ENCODE results near the gene ZNF575. TPM values are rescaled to one million over a fixed set of nuclear protein-coding genes. Genes with fewer than 3 reads are reported as not detected.

ZNF575 gene, protein sequence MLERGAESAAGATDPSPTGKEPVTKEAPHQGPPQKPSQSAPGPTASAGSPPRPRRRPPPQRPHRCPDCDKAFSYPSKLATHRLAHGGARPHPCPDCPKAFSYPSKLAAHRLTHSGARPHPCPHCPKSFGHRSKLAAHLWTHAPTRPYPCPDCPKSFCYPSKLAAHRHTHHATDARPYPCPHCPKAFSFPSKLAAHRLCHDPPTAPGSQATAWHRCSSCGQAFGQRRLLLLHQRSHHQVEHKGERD
- 1 to 10 TPM; 3.4 to 4.3 TPM for total RNA-seq

DNA sequence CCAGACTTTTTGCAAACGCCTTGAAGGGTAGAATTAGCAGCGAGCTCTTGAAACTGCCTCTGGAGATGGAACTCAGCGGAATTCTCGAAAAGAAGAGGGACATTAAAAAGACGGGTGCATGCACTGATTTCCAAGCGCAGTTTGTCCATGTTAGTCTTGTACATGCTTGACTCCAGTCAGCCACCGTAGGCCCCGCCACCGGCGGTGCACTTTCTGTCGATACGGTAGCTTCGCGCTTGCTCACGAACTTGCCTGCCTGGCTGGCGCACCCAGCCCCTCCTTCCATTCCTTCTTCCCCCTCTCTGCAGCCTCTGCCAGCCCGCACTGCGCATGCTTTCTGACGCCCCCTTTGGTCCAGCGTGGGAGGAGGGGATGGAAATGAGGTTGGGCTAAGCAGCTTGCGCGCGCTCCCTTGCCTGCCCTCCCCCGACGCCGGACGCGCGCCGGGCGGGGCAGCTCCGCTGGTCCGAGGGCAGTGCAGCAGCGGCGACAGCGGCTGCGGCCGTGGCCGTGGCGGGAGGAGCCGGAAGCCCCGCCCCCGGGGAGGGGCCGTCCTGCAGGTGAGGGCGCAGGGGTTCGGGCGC, at the start of gene ZNF575:
TSS of gene ZNF575 (plus strand) at position 227 of the 584 bp plus-strand sequence. CDS start 1,235 bp downstream, outside the sequence.
- ChIA-PET CTCF (interaction anchor here (0.6 to 4.1 kb wide), 8 partner anchors 13 to 277 kb away, joined by 3 to 24 read pairs (median 8); no protein-coding TSS in a partner anchor), POLR2A (interaction anchor here (0.6 to 2.2 kb wide), 6 partner anchors 8 to 469 kb away, joined by 3 to 6 read pairs (median 4); partner anchors contain the start of genes IRGQ and ZNF576)
- ATAC-seq (peak; percentile 57), DNase-seq (peak; percentile 95)
- Mint-ChIP-seq H3K27me3 (no peaks in the 10 kb centered on the region), H3K36me3 (ENCODE audit: low read depth) (peaks cover 11% of the 10 kb centered on the region), H3K4me3 (peak within 1 kb of the TSS; percentile 83), H3K27ac (peak within 1 kb of the TSS; percentile 97), H3K4me1 (peaks cover 20% of the 10 kb centered on the region), H3K9me3 (ENCODE audit: low read depth) (no peaks in the 10 kb centered on the region)
- intact Hi-C loops (cut with DNase I, micrococcal nuclease): loop anchor here (1.0 to 2.0 kb wide), 9 partner anchors 29 to 221 kb away; partner anchors contain the start of genes IRGQ (in 2 of the 2), PHLDB3 (in 2 of the 2), ZNF576 (in 2 of the 2) and PINLYP (in 1 of the 2)

DNA sequence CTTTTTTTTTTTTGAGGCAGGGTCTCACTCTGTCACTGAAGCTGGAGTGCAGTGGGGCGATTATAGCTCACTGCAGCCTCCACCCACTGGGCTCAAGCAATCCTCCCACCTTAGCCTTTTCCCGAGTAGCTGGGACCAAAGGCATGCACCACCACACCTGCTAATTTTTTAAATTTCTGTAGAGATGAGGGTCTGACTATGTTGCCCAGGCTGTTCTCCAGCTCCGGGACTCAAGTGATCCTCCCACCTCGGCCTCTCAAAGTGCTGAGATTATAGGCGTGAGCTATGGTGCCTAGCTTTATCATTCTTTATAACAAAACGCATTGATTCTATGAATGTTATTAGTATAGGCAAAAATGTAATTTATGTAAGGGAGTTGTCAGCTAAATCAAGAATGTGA, 49.7 kb upstream of the ZNF575 start:
- intact Hi-C loops (cut with DNase I, micrococcal nuclease): no loop called here
- ATAC-seq (no peak), DNase-seq (no peak)
- CTCF ChIA-PET: interaction anchor here (0.5 to 2.1 kb wide), 6 partner anchors 20 to 72 kb away, joined by 3 to 8 read pairs (median 4); no protein-coding TSS in a partner anchor
- Mint-ChIP-seq H3K36me3 (ENCODE audit: low read depth) (peaks cover 3% of the 10 kb centered on the region), H3K4me1 (no peaks in the 10 kb centered on the region), H3K4me3 (no peak overlapping the region), H3K9me3 (ENCODE audit: low read depth) (no peaks in the 10 kb centered on the region), H3K27ac (no peak overlapping the region), H3K27me3 (no peaks in the 10 kb centered on the region)
- POLR2A ChIA-PET: interaction anchor here (0.6 kb wide), 1 partner anchor 583 kb away, joined by 3 read pairs; no protein-coding TSS in a partner anchor

DNA sequence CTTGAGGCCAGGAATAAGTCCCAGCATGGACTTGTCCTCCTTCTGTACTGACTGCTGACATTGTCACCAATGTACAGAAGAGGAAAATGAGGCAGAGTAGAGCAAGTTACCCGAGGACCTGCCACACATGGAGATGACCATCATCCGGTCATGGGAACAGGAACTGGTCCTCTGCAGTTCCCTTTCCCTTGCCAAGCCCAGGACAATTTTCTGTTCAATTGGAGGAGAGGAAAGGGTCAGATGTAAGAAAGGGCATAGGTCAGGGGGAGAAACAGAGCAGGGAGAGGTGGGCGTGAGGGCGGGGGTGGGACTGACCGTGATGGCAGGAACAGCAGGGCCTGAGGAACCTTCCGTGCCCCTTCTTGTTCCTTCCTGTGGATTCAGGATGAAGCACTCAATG, 47.0 kb upstream of the ZNF575 start:
- POLR2A ChIA-PET: no interaction called here
- intact Hi-C loops (cut with DNase I, micrococcal nuclease): no loop called here

DNA sequence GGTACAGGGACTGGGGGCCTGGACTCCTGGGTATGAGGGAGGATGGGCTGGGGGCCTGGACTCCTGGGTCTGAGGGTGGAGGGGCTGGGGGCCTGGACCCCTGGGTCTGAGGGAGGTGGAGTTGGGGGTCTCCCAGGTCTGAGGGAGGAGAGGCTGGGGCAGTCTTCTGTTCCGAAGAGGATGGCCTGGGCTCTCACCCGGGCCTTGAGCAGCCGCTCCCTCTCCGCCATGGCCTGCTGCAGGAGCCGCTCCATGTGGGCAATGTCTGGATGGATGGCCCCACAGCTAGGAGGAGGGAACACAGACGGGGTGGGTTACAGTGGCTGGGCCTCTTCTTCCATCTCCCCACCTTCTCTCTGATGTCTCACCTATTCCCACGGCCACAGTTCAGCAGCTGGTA, 46.6 kb upstream of the ZNF575 start:
- intact Hi-C loops (cut with DNase I, micrococcal nuclease): no loop called here
- Mint-ChIP-seq H3K4me3 (no peak overlapping the region), H3K4me1 (peaks cover 7% of the 10 kb centered on the region), H3K9me3 (ENCODE audit: low read depth) (no peaks in the 10 kb centered on the region), H3K27me3 (no peaks in the 10 kb centered on the region), H3K27ac (no peak overlapping the region), H3K36me3 (ENCODE audit: low read depth) (peaks cover 2% of the 10 kb centered on the region)
- ATAC-seq: no peak
- CTCF ChIA-PET: interaction anchor here (1.0 to 1.2 kb wide), 2 partner anchors 47 to 54 kb away, joined by 3 read pairs; no protein-coding TSS in a partner anchor
- POLR2A ChIA-PET: no interaction called here
- no peak for DNase-seq

More for the DNA sequence above, 47.0 kb upstream of the ZNF575 start:
- H3K9me3 Mint-ChIP-seq (ENCODE audit: low read depth): no peaks in the 10 kb centered on the region
- H3K27ac Mint-ChIP-seq: no peak overlapping the region
- H3K4me1 Mint-ChIP-seq: peaks cover 7% of the 10 kb centered on the region
- peaks cover 2% of the 10 kb centered on the region for H3K36me3 Mint-ChIP-seq (ENCODE audit: low read depth)
- DNase-seq: no peak
- no peak for ATAC-seq
- no peaks in the 10 kb centered on the region for H3K27me3 Mint-ChIP-seq
- CTCF ChIA-PET: interaction anchor here (1.2 kb wide), 1 partner anchor 46 kb away, joined by 3 read pairs; no protein-coding TSS in a partner anchor
- no peak overlapping the region for H3K4me3 Mint-ChIP-seq

DNA sequence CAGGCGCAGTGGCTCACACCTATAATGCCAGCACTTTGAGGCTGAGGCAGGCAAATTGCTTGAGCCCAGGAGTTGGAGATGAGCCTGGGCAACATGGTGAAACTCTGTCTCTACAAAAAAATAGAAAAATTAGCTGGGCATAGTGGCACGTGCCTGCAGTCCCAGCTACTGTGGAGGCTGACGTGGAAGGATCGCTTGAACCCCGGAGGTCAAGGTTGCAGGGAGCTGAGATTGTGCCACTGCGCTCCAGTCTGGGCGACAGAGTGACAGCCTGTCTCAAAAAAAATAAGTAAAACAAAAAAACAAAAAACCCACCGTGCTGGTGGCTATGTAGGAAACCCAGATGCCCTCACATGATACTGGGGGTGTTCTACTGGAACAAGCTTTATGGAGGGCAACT, 44.8 kb upstream of the ZNF575 start:
- Mint-ChIP-seq H3K27ac (no peak overlapping the region), H3K36me3 (ENCODE audit: low read depth) (peaks cover 2% of the 10 kb centered on the region), H3K27me3 (no peaks in the 10 kb centered on the region), H3K9me3 (ENCODE audit: low read depth) (no peaks in the 10 kb centered on the region), H3K4me1 (peaks cover 7% of the 10 kb centered on the region), H3K4me3 (no peak overlapping the region)
- intact Hi-C loops (cut with DNase I, micrococcal nuclease): no loop called here
- CTCF ChIA-PET: no interaction called here
- ATAC-seq (no peak), DNase-seq (no peak)
- POLR2A ChIA-PET: no interaction called here

DNA sequence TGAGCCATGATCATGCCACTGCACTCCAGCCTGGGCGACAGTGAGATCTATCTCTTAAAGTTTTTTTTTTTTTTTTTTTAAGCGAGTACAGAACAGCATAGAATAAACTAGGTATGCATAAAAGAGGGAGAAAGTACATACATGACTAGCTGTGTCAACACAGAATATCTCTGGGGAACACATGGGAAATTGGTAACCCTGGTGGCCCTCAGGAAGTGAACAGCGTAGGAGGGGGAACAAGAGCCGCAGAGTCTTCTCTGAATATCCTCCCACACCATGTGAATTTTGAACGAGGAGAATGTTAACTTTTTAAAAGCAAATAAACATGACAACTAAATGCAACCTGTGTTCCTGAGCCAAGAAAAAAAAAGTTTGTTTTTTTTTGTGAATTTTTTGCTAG, 43.7 kb upstream of the ZNF575 start:
- Mint-ChIP-seq H3K9me3 (ENCODE audit: low read depth) (no peaks in the 10 kb centered on the region), H3K4me1 (peaks cover 7% of the 10 kb centered on the region), H3K36me3 (ENCODE audit: low read depth) (peaks cover 2% of the 10 kb centered on the region), H3K27ac (no peak overlapping the region), H3K4me3 (no peak overlapping the region), H3K27me3 (no peaks in the 10 kb centered on the region)
- intact Hi-C loops (cut with DNase I, micrococcal nuclease): no loop called here
- DNase-seq: no peak
- peak; percentile 19 for ATAC-seq
- POLR2A ChIA-PET: no interaction called here
- CTCF ChIA-PET: no interaction called here

DNA sequence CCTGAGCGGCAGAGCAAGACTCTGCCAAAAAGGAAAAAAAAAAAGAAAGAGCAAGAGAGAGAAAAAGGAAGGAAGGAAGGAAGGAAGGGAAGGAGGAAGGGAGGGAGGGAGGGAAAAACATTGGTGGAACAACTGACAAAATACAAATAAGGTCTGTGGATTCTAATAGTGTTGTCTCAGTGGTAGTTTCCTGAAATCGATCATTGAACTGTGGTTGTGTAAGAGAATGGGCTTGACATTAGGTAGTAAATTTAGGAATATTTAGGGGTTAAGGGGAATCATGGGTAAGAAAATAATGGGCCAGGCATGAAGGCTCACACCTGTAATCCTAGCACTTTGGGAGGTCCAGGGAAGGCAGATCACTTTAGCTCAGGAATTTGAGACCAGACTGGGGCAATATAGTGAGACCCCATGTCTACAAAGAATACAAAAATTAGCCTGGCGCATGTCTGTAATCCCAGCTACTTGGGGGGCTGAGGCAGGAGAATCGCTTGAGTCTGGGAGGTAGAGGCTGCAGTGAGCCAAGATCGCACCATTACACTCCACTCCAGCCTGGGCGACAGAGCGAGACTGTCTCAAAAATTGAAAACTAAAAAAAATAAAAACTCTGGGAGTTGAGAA, 42.9 kb upstream of the ZNF575 start:
- DNase-seq: no peak
- peaks cover 7% of the 10 kb centered on the region for H3K4me1 Mint-ChIP-seq
- H3K27ac Mint-ChIP-seq: no peak overlapping the region
- no peaks in the 10 kb centered on the region for H3K9me3 Mint-ChIP-seq (ENCODE audit: low read depth)
- no peak overlapping the region for H3K4me3 Mint-ChIP-seq
- ChIA-PET POLR2A (interaction anchor here (0.5 to 0.7 kb wide), 3 partner anchors 20 to 1602 kb away, joined by 3 to 5 read pairs (median 3); partner anchors contain the start of gene XRCC1), CTCF (interaction anchor here (1.2 kb wide), 1 partner anchor 57 kb away, joined by 6 read pairs; no protein-coding TSS in a partner anchor)
- peaks cover 2% of the 10 kb centered on the region for H3K36me3 Mint-ChIP-seq (ENCODE audit: low read depth)
- intact Hi-C loops (cut with DNase I, micrococcal nuclease): no loop called here
- ATAC-seq: no peak
- H3K27me3 Mint-ChIP-seq: no peaks in the 10 kb centered on the region

DNA sequence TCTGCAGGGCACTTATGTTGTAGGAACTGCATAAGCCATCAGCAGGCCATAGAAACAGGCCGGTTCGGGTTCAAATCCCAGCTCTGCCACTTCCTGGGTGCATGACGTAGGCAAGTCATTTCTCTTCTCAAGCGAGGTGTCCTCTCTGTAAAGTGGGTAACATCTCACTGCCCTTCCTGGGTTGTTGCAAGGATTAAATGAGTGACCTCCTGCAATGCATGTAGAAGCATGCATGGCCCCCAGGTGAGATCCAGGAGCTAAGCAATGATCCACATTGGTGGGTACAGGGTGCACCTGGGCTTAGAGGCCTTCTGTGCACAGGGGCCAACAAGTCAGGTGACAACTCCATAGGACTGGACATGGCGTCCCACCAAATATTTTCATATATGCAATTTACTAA, 42.2 kb upstream of the ZNF575 start:
- H3K36me3 Mint-ChIP-seq (ENCODE audit: low read depth): peaks cover 5% of the 10 kb centered on the region
- ATAC-seq (no peak), DNase-seq (no peak)
- H3K27ac Mint-ChIP-seq: no peak overlapping the region
- intact Hi-C loops (cut with DNase I, micrococcal nuclease): no loop called here
- H3K9me3 Mint-ChIP-seq (ENCODE audit: low read depth): no peaks in the 10 kb centered on the region
- ChIA-PET CTCF (interaction anchor here (1.0 to 1.2 kb wide), 2 partner anchors 29 to 58 kb away, joined by 3 to 6 read pairs; no protein-coding TSS in a partner anchor), POLR2A (interaction anchor here (0.7 kb wide), 2 partner anchors 84 to 1602 kb away, joined by 3 read pairs; partner anchors contain the start of gene XRCC1)
- H3K4me1 Mint-ChIP-seq: peaks cover 7% of the 10 kb centered on the region
- H3K4me3 Mint-ChIP-seq: no peak overlapping the region
- no peaks in the 10 kb centered on the region for H3K27me3 Mint-ChIP-seq

DNA sequence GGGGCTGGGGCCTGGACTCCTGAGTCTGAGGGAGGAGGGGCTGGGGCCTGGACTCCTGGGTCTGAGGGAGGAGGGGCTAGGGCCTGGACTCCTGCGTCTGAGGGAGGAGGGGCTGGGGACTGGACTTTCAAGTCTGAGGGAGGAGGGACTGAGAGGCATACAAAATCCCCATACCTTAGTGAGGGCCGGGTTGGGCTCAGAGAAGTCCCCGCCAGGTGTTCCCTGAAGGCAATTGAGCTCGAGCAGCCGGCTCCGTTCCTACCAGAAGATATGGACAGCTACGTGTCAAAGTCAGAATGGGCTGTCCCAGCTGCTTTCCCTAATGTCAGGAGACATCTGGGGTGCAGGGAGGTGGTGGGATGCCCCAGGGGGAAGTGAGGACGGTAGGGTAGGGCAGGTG, 37.9 kb upstream of the ZNF575 start:
- H3K27ac Mint-ChIP-seq: no peak overlapping the region
- H3K36me3 Mint-ChIP-seq (ENCODE audit: low read depth): peaks cover 7% of the 10 kb centered on the region
- no peaks in the 10 kb centered on the region for H3K9me3 Mint-ChIP-seq (ENCODE audit: low read depth)
- H3K27me3 Mint-ChIP-seq: no peaks in the 10 kb centered on the region
- H3K4me3 Mint-ChIP-seq: no peak overlapping the region
- H3K4me1 Mint-ChIP-seq: no peaks in the 10 kb centered on the region
- ATAC-seq: no peak
- POLR2A ChIA-PET: no interaction called here
- CTCF ChIA-PET: interaction anchor here (0.8 to 1.4 kb wide), 2 partner anchors 15 to 48 kb away, joined by 4 to 10 read pairs; no protein-coding TSS in a partner anchor
- intact Hi-C loops (cut with DNase I, micrococcal nuclease): no loop called here
- DNase-seq: no peak

DNA sequence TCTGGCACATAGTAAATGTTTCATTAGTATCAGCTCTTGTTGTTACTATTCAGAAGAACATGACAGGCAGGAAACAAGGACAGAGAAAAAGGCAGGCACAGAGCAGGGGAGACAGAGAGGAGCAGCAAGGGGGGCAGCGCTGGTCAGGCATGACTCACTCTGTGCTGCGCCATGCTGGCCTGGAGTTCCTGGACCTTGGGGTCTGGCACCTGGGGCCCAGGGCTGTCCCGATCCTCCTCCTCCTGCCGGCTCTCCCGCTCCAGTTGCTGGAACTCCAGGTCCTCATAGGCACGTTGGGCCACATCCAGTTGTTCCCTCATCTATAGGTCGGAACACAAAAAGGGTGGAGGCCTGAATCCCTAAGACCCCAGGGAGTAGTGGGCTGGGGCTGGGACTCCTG, 36.0 kb upstream of the ZNF575 start:
- POLR2A ChIA-PET: no interaction called here
- H3K9me3 Mint-ChIP-seq (ENCODE audit: low read depth): no peaks in the 10 kb centered on the region
- H3K4me3 Mint-ChIP-seq: no peak overlapping the region
- intact Hi-C loops (cut with DNase I, micrococcal nuclease): no loop called here
- H3K4me1 Mint-ChIP-seq: peaks cover 2% of the 10 kb centered on the region
- ATAC-seq: no peak
- DNase-seq: no peak
- H3K36me3 Mint-ChIP-seq (ENCODE audit: low read depth): peaks cover 12% of the 10 kb centered on the region
- CTCF ChIA-PET: interaction anchor here (0.6 kb wide), 1 partner anchor 21 kb away, joined by 3 read pairs; no protein-coding TSS in a partner anchor
- no peak overlapping the region for H3K27ac Mint-ChIP-seq
- H3K27me3 Mint-ChIP-seq: no peaks in the 10 kb centered on the region

DNA sequence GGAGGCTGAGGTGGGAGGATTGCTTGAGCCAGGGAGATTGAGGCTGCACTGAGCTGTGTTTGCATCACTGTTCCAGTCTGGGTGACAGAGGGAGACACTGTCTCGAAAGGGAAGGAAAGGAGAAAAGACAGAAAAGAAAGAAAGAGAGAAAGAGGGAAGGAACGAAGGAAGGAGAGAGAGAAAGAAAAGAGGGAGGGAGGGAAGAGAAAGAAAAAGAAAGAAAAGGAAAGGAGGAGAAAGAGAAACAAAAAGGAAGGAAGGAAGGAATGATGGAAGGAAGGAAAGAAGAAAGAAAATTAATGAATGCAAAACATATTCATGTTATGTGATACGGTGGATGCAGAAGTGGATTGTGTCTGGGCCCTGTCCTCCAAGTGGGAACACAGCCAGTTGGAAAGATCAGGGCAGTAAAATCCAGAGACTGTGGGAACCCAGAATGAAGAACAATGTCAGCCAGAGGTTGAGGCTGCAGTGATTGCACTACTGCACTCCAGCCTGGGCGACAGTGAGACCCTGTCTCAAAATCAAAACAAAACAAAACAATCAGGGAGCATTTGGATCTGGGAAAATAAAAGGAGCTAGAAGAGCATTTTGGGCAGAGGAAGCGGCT, 34.6 kb upstream of the ZNF575 start:
- ChIA-PET POLR2A (no interaction called here), CTCF (interaction anchor here (0.7 kb wide), 1 partner anchor 319 kb away, joined by 3 read pairs; no protein-coding TSS in a partner anchor)
- no peak overlapping the region for H3K4me3 Mint-ChIP-seq
- ATAC-seq (no peak), DNase-seq (no peak)
- H3K27ac Mint-ChIP-seq: no peak overlapping the region
- H3K9me3 Mint-ChIP-seq (ENCODE audit: low read depth): no peaks in the 10 kb centered on the region
- intact Hi-C loops (cut with DNase I, micrococcal nuclease): no loop called here
- H3K27me3 Mint-ChIP-seq: no peaks in the 10 kb centered on the region
- H3K4me1 Mint-ChIP-seq: peaks cover 15% of the 10 kb centered on the region
- H3K36me3 Mint-ChIP-seq (ENCODE audit: low read depth): peaks cover 20% of the 10 kb centered on the region

Data from activated CD4-positive, alpha-beta T cell treated with anti-CD3 and anti-CD28 coated beads for 36 hours (primary cell).